Hepatocyte (in vitro differentiated cells): ENCODE results near the gene TDRD1. TPM values are rescaled to one million over a fixed set of nuclear protein-coding genes. Genes with fewer than 3 reads are reported as not detected.

Experiments used
- DNase-seq: peaks from one replicate; pipeline ENCODE4 v3.0.0-alpha.2; 2016; ENCODE audit warnings: low spot score
- H2AFZ ChIP-seq: fragments of 200-600 bp; sonication (generic); 2 replicates; pipeline ENCODE4 v1.6.0; 2016; ENCODE audit warnings: antibody characterized with exemption, mild to moderate bottlenecking
- H3K27ac ChIP-seq: fragments of 200-600 bp; sonication (generic); 2 replicates; pipeline ENCODE4 v1.5.1; 2016; ENCODE audit warnings: mild to moderate bottlenecking
- H3K27me3 ChIP-seq: fragments of 200-600 bp; sonication (generic); 2 replicates; pipeline ENCODE4 v1.6.1; 2016
- H3K36me3 ChIP-seq: fragments of 200-600 bp; sonication (generic); replicated peaks from 2 replicates; pipeline ENCODE4 v1.5.1; 2016; ENCODE audit warnings: low read depth; ENCODE audit not compliant: insufficient read depth
- H3K4me1 ChIP-seq: fragments of 200-600 bp; sonication (generic); 2 replicates; pipeline ENCODE4 v1.5.1; 2016; ENCODE audit warnings: mild to moderate bottlenecking, moderate library complexity; ENCODE audit not compliant: insufficient read depth
- H3K4me2 ChIP-seq: fragments of 200-600 bp; sonication (generic); 2 replicates; pipeline ENCODE4 v1.6.0; 2016
- H3K4me3 ChIP-seq: fragments of 200-600 bp; sonication (generic); 2 replicates; pipeline ENCODE4 v1.5.1; 2016; ENCODE audit warnings: mild to moderate bottlenecking
- H3K79me2 ChIP-seq: fragments of 200-600 bp; sonication (generic); 2 replicates; pipeline ENCODE4 v1.6.0; 2017; ENCODE audit warnings: mild to moderate bottlenecking
- H3K9me2 ChIP-seq: fragments of 200-600 bp; sonication (generic); replicated peaks from 2 replicates; pipeline ENCODE4 v1.6.0; 2017; ENCODE audit warnings: mild to moderate bottlenecking; ENCODE audit not compliant: insufficient read depth
- H3K9me3 ChIP-seq: fragments of 200-600 bp; sonication (generic); 2 replicates; pipeline ENCODE4 v1.5.1; 2016; ENCODE audit warnings: low read depth, mild to moderate bottlenecking
- H4K20me1 ChIP-seq: fragments of 200-600 bp; sonication (generic); 2 replicates; pipeline ENCODE4 v1.6.0; 2016; ENCODE audit warnings: mild to moderate bottlenecking; ENCODE audit not compliant: insufficient read depth, poor library complexity, severe bottlenecking
- CTCF ChIP-seq: fragments of 200-600 bp; sonication (generic); IDR thresholded peaks from 2 replicates; pipeline ENCODE4 v1.5.1; 2016; ENCODE audit warnings: antibody characterized with exemption, mild to moderate bottlenecking; ENCODE audit not compliant: poor library complexity
- EZH2 ChIP-seq: fragments of 200-600 bp; sonication (generic); IDR thresholded peaks from 2 replicates; pipeline ENCODE4 v1.6.1; 2016; ENCODE audit warnings: antibody characterized with exemption, mild to moderate bottlenecking, borderline replicate concordance
- EZH2phosphoT487 ChIP-seq: fragments of 200-600 bp; sonication (generic); IDR thresholded peaks from one replicate; pipeline ENCODE4 v1.6.1; 2018; ENCODE audit warnings: antibody characterized with exemption, mild to moderate bottlenecking, low read depth, moderate library complexity; ENCODE audit not compliant: unreplicated experiment, severe bottlenecking
- WGBS: methylation state at CpG from one replicate; pipeline ENCODE4 v1.1.6; 2016; ENCODE audit warnings: low lambda C conversion rate; ENCODE audit errors: missing lambda C conversion rate; 5-methylcytosine and 5-hydroxymethylcytosine counted together
- polyA plus RNA-seq: library from polyadenylated mRNA; unstranded; fragments of >200 nt; fragmentation: Nextera tagmentation; extraction: Ambion mirVana; gene quantifications from 2 replicates; pipeline ENCODE4 v1.2.1, GENCODE V29; 2016
- total RNA-seq: library from RNA; depleted of rRNA; stranded (reverse); fragments of >200 nt; gene quantifications from 2 replicates; pipeline ENCODE4 v1.2.3, GENCODE V29; 2014

Gene TDRD1
- total and polyA plus RNA-seq, 2 experiments from 2014 or later = not detected

GRCh38 chr10:114166043-114166442 lies 13.1 kb upstream of the TDRD1 start:
- peaks cover 11% of the 10 kb centered on the region for H4K20me1 ChIP-seq
- WGBS = 48% methylated on average over 3 of the region's 3 CpGs
- peaks cover 29% of the 10 kb centered on the region for H3K4me1 ChIP-seq
- no peaks in the 10 kb centered on the region for H3K36me3 ChIP-seq
- peak overlapping the region; percentile 73 for H3K27ac ChIP-seq
- H3K27me3 ChIP-seq = no peaks in the 10 kb centered on the region
- DNase-seq = no peak
- peaks cover 97% of the 10 kb centered on the region for H3K79me2 ChIP-seq
- peak overlapping the region; percentile 63 for H3K4me2 ChIP-seq
- H2AFZ ChIP-seq = no peak overlapping the region
- no peaks in the 10 kb centered on the region for H3K9me2 ChIP-seq
- no peaks in the 10 kb centered on the region for H3K9me3 ChIP-seq
- H3K4me3 ChIP-seq = no peak overlapping the region
- TF ChIP-seq EZH2 (no peak), CTCF (no peak), EZH2phosphoT487 (no peak)

- H3K36me3 ChIP-seq = no peaks in the 10 kb centered on the region
- H3K27ac ChIP-seq = peak overlapping the region; percentile 73
- no peaks in the 10 kb centered on the region for H3K9me3 ChIP-seq
- peaks cover 29% of the 10 kb centered on the region for H3K4me1 ChIP-seq
- H3K27me3 ChIP-seq = no peaks in the 10 kb centered on the region
- H3K4me3 ChIP-seq = no peak overlapping the region
- no peak overlapping the region for H2AFZ ChIP-seq
- peaks cover 15% of the 10 kb centered on the region for H4K20me1 ChIP-seq
- no peak for DNase-seq
- WGBS = 55% methylated on average over 3 of the region's 3 CpGs
- H3K4me2 ChIP-seq = peak overlapping the region; percentile 63
- no peaks in the 10 kb centered on the region for H3K9me2 ChIP-seq
- TF ChIP-seq CTCF (no peak), EZH2phosphoT487 (no peak), EZH2 (no peak)
- peaks cover 97% of the 10 kb centered on the region for H3K79me2 ChIP-seq
These were observed 12.7 kb upstream of the TDRD1 start for GRCh38 chr10:114166494-114166893.

GRCh38 chr10:114167985-114168384 lies 11.2 kb upstream of the TDRD1 start:
- Histone ChIP-seq H3K79me2 (peaks cover 97% of the 10 kb centered on the region), H3K9me2 (no peaks in the 10 kb centered on the region), H3K4me3 (no peak overlapping the region), H3K4me2 (no peak overlapping the region), H3K4me1 (peaks cover 26% of the 10 kb centered on the region), H3K9me3 (no peaks in the 10 kb centered on the region), H2AFZ (no peak overlapping the region), H3K27ac (no peak overlapping the region), H4K20me1 (peaks cover 20% of the 10 kb centered on the region), H3K36me3 (no peaks in the 10 kb centered on the region), H3K27me3 (no peaks in the 10 kb centered on the region)
- no peak for DNase-seq
- WGBS = 97% methylated on average over 3 of the region's 3 CpGs
- TF ChIP-seq EZH2phosphoT487 (no peak), CTCF (no peak), EZH2 (no peak)
